ENCODE results near the gene DUSP18.

GRCh38 chr22:30640839-30641430 lies 26.7 kb downstream of the DUSP18 start:
- TF ChIP-seq CTCF (IDR thresholded peaks at IDR 0.05; ENCODE audit: insufficient read depth, low read length, poor library complexity, severe bottlenecking), result no peak
- TF ChIP-seq EZH2phosphoT487 (conservative IDR thresholded peaks at IDR 0.05; ENCODE audit: low read length), result no peak
